CD4-positive, alpha-beta memory T cell (primary cell): Measurements from ENCODE around the gene OLIG3. TPM values are rescaled to one million over a fixed set of nuclear protein-coding genes. Genes with fewer than 3 reads are reported as not detected.
A peak's percentile ranks its signal among the peaks of the same experiment; 100 is the strongest.

ENCODE experiments used
- CTCF ChIA-PET: fragments of 350-600 bp; sonication (Branson Sonifier 250); formaldehyde crosslinking; loops from one replicate; lab custom pipeline; 2021; ENCODE audit warnings: inconsistent platforms; ENCODE audit not compliant: partially characterized antibody; lab: Charles Lee
- POLR2A ChIA-PET: fragments of 350-600 bp; sonication (Branson Sonifier 250); formaldehyde crosslinking; loops from one replicate; lab custom pipeline; 2021; ENCODE audit not compliant: partially characterized antibody; lab: Charles Lee
- DNase-seq, 5 donors: peaks; one replicate each; pipeline versions ENCODE4 v3.0.0 to v3.0.0-alpha.2; 2020 to 2022; ENCODE audit warnings: mixed read lengths in 1 of 5
- H3K27ac ChIP-seq: one replicate; pipeline ENCODE4 v1.7.0; 2013; ENCODE audit warnings: low read depth, low read length
- H3K27me3 ChIP-seq: 2 replicates; pipeline ENCODE4 v1.7.0; 2013; ENCODE audit warnings: mild to moderate bottlenecking, low read length, moderate library complexity; ENCODE audit not compliant: insufficient read depth
- H3K36me3 ChIP-seq: 2 replicates; pipeline ENCODE4 v1.7.0; 2013; ENCODE audit warnings: mild to moderate bottlenecking, low read length, moderate library complexity; ENCODE audit not compliant: insufficient read depth
- H3K4me1 ChIP-seq: 2 replicates; pipeline ENCODE4 v1.7.0; 2013; ENCODE audit warnings: mild to moderate bottlenecking, low read length, moderate library complexity; ENCODE audit not compliant: insufficient read depth
- H3K4me3 ChIP-seq, 2 donors: one replicate each; pipeline ENCODE4 v1.7.0; 2013; ENCODE audit warnings: low read length in 2 of 2, mild to moderate bottlenecking in 1 of 2
- H3K9me3 ChIP-seq, 2 donors: one replicate each; pipeline ENCODE4 v1.7.0; 2013; ENCODE audit warnings: low read length in 2 of 2, control low read depth in 1 of 2; ENCODE audit not compliant: control insufficient read depth in 1 of 2
- H3K27ac Mint-ChIP-seq, 7 donors: one replicate each; pipeline ENCODE4 v1.8.0; 2020 to 2021; ENCODE audit warnings: mixed read lengths in 7 of 7, mild to moderate bottlenecking in 6 of 7, inconsistent platforms in 3 of 7, moderate library complexity in 3 of 7
- H3K27me3 Mint-ChIP-seq, 2 donors: one replicate each; pipeline ENCODE4 v1.8.0; 2020 to 2021; ENCODE audit warnings: mixed read lengths in 2 of 2
- H3K36me3 Mint-ChIP-seq, 2 donors: one replicate each; pipeline ENCODE4 v1.8.0; 2020 to 2021; ENCODE audit warnings: mixed read lengths in 2 of 2, inconsistent platforms in 1 of 2, mild to moderate bottlenecking in 1 of 2
- H3K4me1 Mint-ChIP-seq, 4 donors: one replicate each; pipeline ENCODE4 v1.8.0; 2020 to 2021; ENCODE audit warnings: mixed read lengths in 4 of 4, mild to moderate bottlenecking in 1 of 4
- H3K4me3 Mint-ChIP-seq, 8 donors: one replicate each; pipeline ENCODE4 v1.8.0; 2020 to 2021; ENCODE audit warnings: mixed read lengths in 8 of 8, mild to moderate bottlenecking in 7 of 8, moderate library complexity in 6 of 8, inconsistent platforms in 3 of 8
- H3K9me3 Mint-ChIP-seq, 8 donors: one replicate each; pipeline ENCODE4 v1.8.0; 2020 to 2021; ENCODE audit warnings: mixed read lengths in 8 of 8, mild to moderate bottlenecking in 5 of 8, inconsistent platforms in 3 of 8, moderate library complexity in 1 of 8
- intact Hi-C: fragments of 100-400 bp; cut with micrococcal nuclease; formaldehyde crosslinking; loops from one replicate; pipeline ENCODE4 v1.15.1; 2023
- polyA plus RNA-seq, 2 donors: library from polyadenylated mRNA; unstranded; fragments of 300-500 nt; fragmentation: Illumina TruSeq; gene quantifications; one replicate each; pipeline ENCODE4 v1.2.3, GENCODE V29; 2021
- total RNA-seq, 2 experiments: library from RNA; stranded (reverse); gene quantifications; one replicate each; pipeline ENCODE4 v1.2.3, GENCODE V29; 2021

OLIG3 gene
- total and polyA plus RNA-seq, 4 experiments from 2014 or later, result not detected

DNA sequence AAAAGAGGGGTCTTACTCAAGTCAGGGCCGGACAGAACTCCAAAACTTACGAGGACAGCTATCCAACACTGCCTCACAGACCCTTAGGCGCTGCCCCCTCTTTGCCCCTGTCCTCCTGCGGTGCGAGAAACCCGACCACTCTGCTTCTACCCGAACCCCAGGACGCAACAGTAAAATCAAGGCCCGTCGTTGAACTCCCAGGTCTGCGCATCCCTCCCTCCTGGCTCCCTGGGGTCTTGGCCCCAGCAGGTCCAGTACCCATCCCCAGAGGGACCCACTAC, 6.4 kb downstream of the OLIG3 start:
- Histone ChIP-seq H3K27me3 (peaks cover 62% of the 10 kb centered on the region), H3K4me1 (peaks cover 32% of the 10 kb centered on the region), H3K4me3 (no peak overlapping the region), H3K36me3 (no peaks in the 10 kb centered on the region), H3K27ac (no peak overlapping the region), H3K9me3 (no peaks in the 10 kb centered on the region)
- Mint-ChIP-seq H3K27me3 (peaks cover 67 to 69% of the 10 kb centered on the region in 2 donors), H3K4me3 (peak overlapping the region in 3 of 8 donors; percentile 35 to 76 (median 76)), H3K4me1 (peaks cover 12 to 46% (median 31%) of the 10 kb centered on the region in 4 donors), H3K27ac (peak overlapping the region in 1 of 7 donors; percentile 58), H3K36me3 (no peaks in the 10 kb centered on the region), H3K9me3 (peaks cover 0 to 18% (median 6%) of the 10 kb centered on the region in 8 donors)
- POLR2A ChIA-PET, result interaction anchor here (2.0 kb wide), 1 partner anchor 10 kb away, joined by 12 read pairs; no protein-coding TSS in a partner anchor
- intact Hi-C loops, result loop anchor here (1.0 kb wide), 1 partner anchor 9 kb away; no protein-coding TSS in a partner anchor
- no peak for DNase-seq
- CTCF ChIA-PET, result no interaction called here

DNA sequence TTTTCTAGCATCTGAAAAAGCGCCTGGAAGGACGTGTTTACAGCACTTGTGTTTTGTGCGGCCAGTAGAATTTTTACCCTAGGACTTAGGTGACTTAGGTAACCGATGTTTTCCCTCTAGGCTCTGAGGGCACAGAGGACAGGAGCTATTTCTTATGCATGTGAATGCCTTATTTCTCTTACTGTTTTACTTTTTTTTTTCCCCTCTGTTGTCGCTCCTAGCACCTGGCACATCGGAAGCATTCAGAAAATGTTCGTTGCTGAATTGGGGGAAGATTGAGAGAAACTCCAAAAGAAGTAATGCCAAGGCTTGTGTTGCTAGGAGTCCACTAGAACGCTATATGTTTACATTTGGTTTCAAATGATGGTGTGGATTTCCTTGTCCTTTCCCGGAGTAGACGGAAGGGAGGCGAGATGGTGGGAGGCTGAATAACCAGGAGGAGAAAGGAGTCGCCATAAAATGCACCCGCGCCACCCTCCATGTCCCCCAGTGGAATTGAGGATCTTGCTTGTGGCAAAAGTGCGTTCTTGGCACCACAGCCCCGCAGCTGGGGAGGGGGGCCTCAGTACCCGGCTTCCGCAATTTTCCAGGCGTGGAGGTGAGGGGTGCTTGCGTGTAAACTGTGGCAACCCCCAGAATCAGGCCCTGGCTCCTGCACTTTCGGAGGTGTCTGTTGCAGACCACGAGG, 6.9 kb downstream of the OLIG3 start:
- H3K9me3 Mint-ChIP-seq, result peaks cover 0 to 14% (median 5%) of the 10 kb centered on the region in 8 donors
- H3K4me1 ChIP-seq, result peaks cover 29% of the 10 kb centered on the region
- no peaks in the 10 kb centered on the region for H3K9me3 ChIP-seq
- H3K27me3 Mint-ChIP-seq, result peaks cover 63 to 64% of the 10 kb centered on the region in 2 donors
- H3K27ac ChIP-seq, result no peak overlapping the region
- no peak for DNase-seq
- H3K4me3 ChIP-seq, result no peak overlapping the region
- no peaks in the 10 kb centered on the region for H3K36me3 Mint-ChIP-seq
- intact Hi-C loops, result no loop called here
- peak overlapping the region in 6 of 8 donors; percentile 44 to 78 (median 66) for H3K4me3 Mint-ChIP-seq
- POLR2A ChIA-PET, result no interaction called here
- peak overlapping the region in 2 of 7 donors; percentile 54 to 58 for H3K27ac Mint-ChIP-seq
- CTCF ChIA-PET, result interaction anchor here (1.2 to 1.3 kb wide), 3 partner anchors 10 to 145 kb away, joined by 3 to 6 read pairs (median 3); no protein-coding TSS in a partner anchor
- no peaks in the 10 kb centered on the region for H3K36me3 ChIP-seq
- peaks cover 57% of the 10 kb centered on the region for H3K27me3 ChIP-seq
- peaks cover 11 to 41% (median 27%) of the 10 kb centered on the region in 4 donors for H3K4me1 Mint-ChIP-seq

DNA sequence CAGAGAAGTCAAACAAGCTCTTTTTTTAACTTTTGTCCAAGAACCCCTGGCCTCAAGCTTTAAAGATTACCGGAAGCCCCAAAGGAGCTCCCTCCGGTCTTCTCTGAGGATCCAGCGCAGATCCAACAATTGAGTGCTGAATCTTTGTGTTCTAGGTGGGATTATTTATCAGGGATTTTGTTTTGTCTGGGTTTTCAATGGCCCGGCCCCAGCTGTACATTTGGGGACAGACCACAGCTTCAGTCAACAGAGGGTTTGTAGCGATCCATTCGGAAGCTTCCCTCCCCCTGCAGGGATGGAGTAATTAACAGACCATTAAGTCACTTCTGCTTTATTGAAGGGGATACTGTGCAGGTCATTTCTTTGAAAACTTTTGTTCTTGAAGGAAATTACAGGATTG, 7.8 kb downstream of the OLIG3 start:
- intact Hi-C loops, result no loop called here
- H3K9me3 Mint-ChIP-seq, result peaks cover 0 to 12% (median 1%) of the 10 kb centered on the region in 8 donors
- ChIA-PET POLR2A (no interaction called here), CTCF (interaction anchor here (1.2 to 1.3 kb wide), 4 partner anchors 9 to 144 kb away, joined by 3 to 6 read pairs (median 3); no protein-coding TSS in a partner anchor)
- H3K36me3 ChIP-seq, result no peaks in the 10 kb centered on the region
- H3K4me3 Mint-ChIP-seq, result no peak overlapping the region
- peaks cover 60 to 61% of the 10 kb centered on the region in 2 donors for H3K27me3 Mint-ChIP-seq
- H3K4me3 ChIP-seq, result no peak overlapping the region
- H3K27ac Mint-ChIP-seq, result no peak overlapping the region
- H3K4me1 Mint-ChIP-seq, result peaks cover 9 to 34% (median 22%) of the 10 kb centered on the region in 4 donors
- H3K9me3 ChIP-seq, result no peaks in the 10 kb centered on the region
- no peak overlapping the region for H3K27ac ChIP-seq
- DNase-seq, result no peak
- H3K36me3 Mint-ChIP-seq, result no peaks in the 10 kb centered on the region
- peaks cover 29% of the 10 kb centered on the region for H3K4me1 ChIP-seq
- H3K27me3 ChIP-seq, result peaks cover 51% of the 10 kb centered on the region

DNA sequence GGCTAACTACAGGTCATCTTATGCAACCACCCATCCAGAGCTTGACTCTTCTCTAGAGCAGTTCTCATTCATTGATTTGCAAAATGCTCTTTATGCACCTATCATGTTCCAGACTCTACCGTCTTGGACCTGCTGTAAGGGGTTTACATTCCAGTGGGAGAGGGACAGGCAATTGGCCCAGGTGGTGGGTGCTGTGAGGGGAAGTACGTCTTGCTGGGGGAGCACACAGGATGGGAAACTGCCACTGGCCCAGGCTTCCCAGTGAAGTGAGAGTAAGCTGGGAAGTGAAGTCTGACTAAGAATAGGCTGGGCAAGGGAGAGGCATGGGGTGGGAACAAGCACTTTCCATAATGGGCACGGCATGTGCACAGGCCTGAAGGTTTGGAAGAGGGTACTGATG, 13.8 kb downstream of the OLIG3 start:
- Histone ChIP-seq H3K4me3 (no peak overlapping the region), H3K36me3 (no peaks in the 10 kb centered on the region), H3K9me3 (no peaks in the 10 kb centered on the region), H3K27ac (no peak overlapping the region), H3K4me1 (no peaks in the 10 kb centered on the region), H3K27me3 (peaks cover 6% of the 10 kb centered on the region)
- CTCF ChIA-PET, result interaction anchor here (1.4 kb wide), 1 partner anchor 13 kb away, joined by 3 read pairs; no protein-coding TSS in a partner anchor
- no peaks in the 10 kb centered on the region for H3K36me3 Mint-ChIP-seq
- H3K27ac Mint-ChIP-seq, result no peak overlapping the region
- peaks cover 21% of the 10 kb centered on the region in 2 donors for H3K27me3 Mint-ChIP-seq
- DNase-seq, result no peak
- POLR2A ChIA-PET, result no interaction called here
- H3K4me1 Mint-ChIP-seq, result no peaks in the 10 kb centered on the region
- intact Hi-C loops, result no loop called here
- no peak overlapping the region for H3K4me3 Mint-ChIP-seq
- peaks cover 0 to 2% (median 0%) of the 10 kb centered on the region in 8 donors for H3K9me3 Mint-ChIP-seq

DNA sequence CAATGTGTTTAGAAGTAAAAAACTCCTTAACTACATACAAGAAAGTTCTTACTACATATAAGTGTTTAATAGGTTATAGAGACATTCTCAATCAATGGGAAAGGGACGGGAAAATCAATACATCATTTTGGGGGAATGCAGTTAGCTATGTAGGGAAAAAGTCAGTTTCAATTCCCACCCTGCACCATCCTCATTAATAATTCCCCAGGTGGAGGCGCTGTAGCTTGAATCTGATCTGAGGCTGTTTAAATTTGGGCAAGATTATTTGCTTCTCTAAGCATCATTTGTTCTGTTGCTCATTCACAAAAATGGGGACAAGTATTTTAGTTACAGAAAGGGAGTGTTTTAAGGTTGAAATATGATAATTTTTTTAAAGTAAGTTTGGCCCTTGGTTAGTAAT, 19.1 kb downstream of the OLIG3 start:
- Mint-ChIP-seq H3K27ac (no peak overlapping the region), H3K36me3 (no peaks in the 10 kb centered on the region), H3K9me3 (no peaks in the 10 kb centered on the region), H3K4me3 (no peak overlapping the region), H3K27me3 (peaks cover 9 to 17% of the 10 kb centered on the region in 2 donors), H3K4me1 (no peaks in the 10 kb centered on the region)
- H3K4me1 ChIP-seq, result no peaks in the 10 kb centered on the region
- H3K9me3 ChIP-seq, result no peaks in the 10 kb centered on the region
- no peak overlapping the region for H3K27ac ChIP-seq
- ChIA-PET POLR2A (no interaction called here), CTCF (interaction anchor here (0.9 to 3.6 kb wide), 3 partner anchors 114 to 166 kb away, joined by 4 to 13 read pairs (median 4); no protein-coding TSS in a partner anchor)
- no peak for DNase-seq
- intact Hi-C loops, result loop anchor here (1.0 kb wide), 4 partner anchors 114 to 204 kb away; no protein-coding TSS in a partner anchor
- H3K4me3 ChIP-seq, result no peak overlapping the region
- peaks cover 3% of the 10 kb centered on the region for H3K27me3 ChIP-seq
- H3K36me3 ChIP-seq, result no peaks in the 10 kb centered on the region

DNA sequence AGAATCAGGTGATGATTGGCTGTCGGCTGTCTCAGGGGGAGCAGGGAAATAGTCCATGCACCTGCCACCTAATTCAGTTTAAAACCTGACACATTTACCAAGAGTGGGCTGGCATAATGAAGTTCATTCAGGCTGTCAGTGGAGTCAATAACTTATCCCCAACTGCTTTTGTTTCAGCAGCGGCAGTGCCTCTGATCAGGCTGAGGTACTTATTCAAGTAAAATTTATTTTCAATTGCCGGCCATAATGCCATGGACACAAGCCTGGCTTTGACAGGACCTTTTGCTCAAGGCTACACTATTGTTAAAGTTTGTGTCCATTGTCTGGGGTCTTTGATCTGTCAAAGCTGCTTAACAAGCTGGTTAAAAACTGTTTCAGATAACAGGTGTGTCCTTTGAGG, 20.6 kb downstream of the OLIG3 start:
- Histone ChIP-seq H3K27ac (no peak overlapping the region), H3K27me3 (peaks cover 3% of the 10 kb centered on the region), H3K9me3 (no peaks in the 10 kb centered on the region), H3K4me1 (no peaks in the 10 kb centered on the region), H3K36me3 (no peaks in the 10 kb centered on the region), H3K4me3 (no peak overlapping the region)
- DNase-seq, result no peak
- H3K4me1 Mint-ChIP-seq, result no peaks in the 10 kb centered on the region
- peaks cover 7 to 16% of the 10 kb centered on the region in 2 donors for H3K27me3 Mint-ChIP-seq
- H3K27ac Mint-ChIP-seq, result no peak overlapping the region
- CTCF ChIA-PET, result interaction anchor here (1.0 to 3.6 kb wide), 3 partner anchors 99 to 129 kb away, joined by 3 to 13 read pairs (median 4); no protein-coding TSS in a partner anchor
- H3K4me3 Mint-ChIP-seq, result no peak overlapping the region
- intact Hi-C loops, result no loop called here
- no peaks in the 10 kb centered on the region for H3K9me3 Mint-ChIP-seq
- POLR2A ChIA-PET, result interaction anchor here (0.6 to 1.3 kb wide), 2 partner anchors 116 to 906 kb away, joined by 3 read pairs; no protein-coding TSS in a partner anchor
- H3K36me3 Mint-ChIP-seq, result no peaks in the 10 kb centered on the region

DNA sequence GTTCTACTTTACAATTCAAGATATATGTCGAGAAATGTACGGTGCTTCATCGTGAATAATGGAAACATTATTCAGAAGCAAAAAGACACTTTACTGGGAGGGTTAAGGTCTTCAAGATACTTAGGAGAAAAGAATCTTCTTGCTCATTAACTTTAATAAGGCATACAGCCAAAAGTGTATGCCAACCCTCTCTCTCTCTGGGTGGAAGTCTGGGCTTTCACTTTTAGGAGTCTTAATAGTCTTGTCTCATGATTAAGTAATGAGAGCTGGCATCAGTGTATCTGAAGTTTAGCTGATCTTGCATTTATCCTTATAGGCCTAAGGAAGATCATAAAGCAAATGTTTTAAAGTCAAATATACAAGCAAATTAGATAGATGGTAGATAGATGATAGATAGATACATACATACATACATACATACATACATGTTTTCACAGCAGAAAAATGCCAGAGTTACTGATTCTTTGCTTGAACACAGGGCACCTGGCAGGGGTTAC, 21.5 kb downstream of the OLIG3 start:
- Histone ChIP-seq H3K4me1 (no peaks in the 10 kb centered on the region), H3K27me3 (peaks cover 3% of the 10 kb centered on the region), H3K27ac (no peak overlapping the region), H3K9me3 (no peaks in the 10 kb centered on the region), H3K4me3 (no peak overlapping the region), H3K36me3 (no peaks in the 10 kb centered on the region)
- Mint-ChIP-seq H3K27me3 (peaks cover 12 to 19% of the 10 kb centered on the region in 2 donors), H3K4me1 (no peaks in the 10 kb centered on the region), H3K9me3 (no peaks in the 10 kb centered on the region), H3K36me3 (peaks cover 0 to 4% of the 10 kb centered on the region in 2 donors), H3K4me3 (no peak overlapping the region), H3K27ac (no peak overlapping the region)
- intact Hi-C loops, result no loop called here
- POLR2A ChIA-PET, result no interaction called here
- no peak for DNase-seq
- CTCF ChIA-PET, result interaction anchor here (3.6 kb wide), 1 partner anchor 117 kb away, joined by 13 read pairs; no protein-coding TSS in a partner anchor
